ENCODE data around the gene SURF4. TPM values are rescaled to one million over a fixed set of nuclear protein-coding genes. Genes with fewer than 3 reads are reported as not detected.

The SURF4 gene
- total RNA-seq, 1 experiment from 2014 or later: 134 TPM

GRCh38 chr9:133347985-133348717 lies 27.7 kb downstream of the SURF4 start, which contains the start of the genes MED22 and RPL7A:
Gene MED22 (minus strand): TSS chr9:133348131. CDS start chr9:133346662, 1,469 bp downstream.
Gene RPL7A (plus strand): TSS chr9:133348218. CDS start chr9:133348244, 26 bp downstream.
- TF ChIP-seq SIN3A (IDR thresholded peaks at IDR 0.05; ENCODE audit: low read depth) (no peak), EZH2 (IDR thresholded peaks at IDR 0.05) (no peak), POLR2AphosphoS5 (IDR thresholded peaks at IDR 0.05; ENCODE audit: low read depth, low read length) (peak; percentile 99), ZBTB33 (IDR thresholded peaks at IDR 0.05; ENCODE audit: extremely low read depth, insufficient replicate concordance, low read length) (peak; percentile 97), YY1 (IDR thresholded peaks at IDR 0.05; ENCODE audit: extremely low read depth, insufficient replicate concordance, low read depth, low read length) (peak; percentile 89), ZFX (IDR thresholded peaks at IDR 0.05) (peak; percentile 55; the same call in 1 of the 2 replicates), CEBPB (IDR thresholded peaks at IDR 0.05; ENCODE audit: low read depth) (no peak), POLR2A (IDR thresholded peaks at IDR 0.05; ENCODE audit: borderline replicate concordance, extremely low read depth, insufficient read depth, insufficient read length) (peak; percentile 98), ZNF274 (IDR thresholded peaks at IDR 0.05; ENCODE audit: low read depth, low read length) (no peak), REST (IDR thresholded peaks at IDR 0.05; ENCODE audit: low read depth) (no peak), MAX (IDR thresholded peaks at IDR 0.05) (no peak), EGR1 (IDR thresholded peaks at IDR 0.05; ENCODE audit: low read depth) (no peak)
- CTCF ChIA-PET: interaction anchor here (0.7 to 1.0 kb wide), 2 partner anchors 160 to 162 kb away, joined by 3 to 6 read pairs; no protein-coding TSS in a partner anchor
- no peak within 1 kb of the TSS for H2AFZ ChIP-seq (ENCODE audit: low read depth, low read length, poor library complexity, severe bottlenecking)
- no peaks in the 10 kb centered on the region for H3K27me3 ChIP-seq (ENCODE audit: insufficient read depth, low read length)
- H3K9me3 ChIP-seq (ENCODE audit: control insufficient read depth in 1 of 2, insufficient read depth in 1 of 2, low read depth in 1 of 2, low read length in 2 of 2): no peaks in the 10 kb centered on the region
- peaks cover 12 to 22% of the 10 kb centered on the region in 2 experiments; a peak in 3 of 4 replicates for H3K4me1 ChIP-seq (ENCODE audit: control insufficient read depth in 1 of 2, insufficient read depth in 2 of 2, low read length in 2 of 2)
- peak; percentile 93 for DNase-seq (ENCODE audit: low read depth, low spot score)
- H3K9ac ChIP-seq (ENCODE audit: low read length): peak within 1 kb of the TSS; percentile 100
- peaks cover 10% of the 10 kb centered on the region; the same call in 1 of the 2 replicates for H4K20me1 ChIP-seq (ENCODE audit: insufficient read depth)
- BruUV-seq (replicated peaks): no TSS peak
- intact Hi-C loops (cut with micrococcal nuclease): no loop called here
- peaks cover 47 to 72% of the 10 kb centered on the region in 2 experiments for H3K36me3 ChIP-seq (ENCODE audit: control insufficient read depth in 1 of 2, insufficient read depth in 2 of 2, low read length in 2 of 2)
- peaks cover 60% of the 10 kb centered on the region for H3K79me2 ChIP-seq (ENCODE audit: insufficient read depth, low read length)
- POLR2A ChIA-PET: interaction anchor here (0.6 to 1.9 kb wide), 14 partner anchors 8 to 1295 kb away, joined by 3 to 15 read pairs (median 4); partner anchors contain the start of genes CACFD1, GTF3C5, REXO4 and SURF1
- peak; percentile 65 for ATAC-seq
- H3K27ac ChIP-seq (ENCODE audit: low read depth, low read length): peak within 1 kb of the TSS; percentile 96
- peak within 1 kb of the TSS; percentile 98 for H3K4me2 ChIP-seq (ENCODE audit: low read length)
- H3K4me3 ChIP-seq (replicated peaks in 1 of 2; ENCODE audit: low read depth in 1 of 2, low read length in 2 of 2): peak within 1 kb of the TSS; percentile 89 to 100
- RAD21 ChIA-PET (ENCODE audit: low non-redundant PET in 1 of 2, low total read pairs in 2 of 2, uncharacterized antibody in 2 of 2, unreplicated experiment in 2 of 2): no interaction called here
- no peaks in the 10 kb centered on the region for H3K9me2 ChIP-seq (ENCODE audit: insufficient read depth)

Measured in HCT116 (cell line).